Subcutaneous adipose tissue (tissue), 4 donors: ENCODE data around the gene TOM1L1. TPM values are rescaled to one million over a fixed set of nuclear protein-coding genes. Genes with fewer than 3 reads are reported as not detected.

Experiments used
- CTCF ChIP-seq: fragments of 450-650 bp; IDR thresholded peaks from one replicate; pipeline ENCODE4 v1.5.1; 2016; ENCODE audit warnings: low read depth, mild to moderate bottlenecking, control low read depth, antibody characterized with exemption, moderate library complexity
- total RNA-seq, 4 donors: library from RNA; depleted of rRNA; stranded (reverse); fragments of >200 nt; gene quantifications; one replicate each; pipeline ENCODE4 v1.1.0, GENCODE V29; 2016

Gene TOM1L1
- total RNA-seq, 4 donors from 2014 or later: 10.7 to 15.9 (median 12.4) TPM

DNA sequence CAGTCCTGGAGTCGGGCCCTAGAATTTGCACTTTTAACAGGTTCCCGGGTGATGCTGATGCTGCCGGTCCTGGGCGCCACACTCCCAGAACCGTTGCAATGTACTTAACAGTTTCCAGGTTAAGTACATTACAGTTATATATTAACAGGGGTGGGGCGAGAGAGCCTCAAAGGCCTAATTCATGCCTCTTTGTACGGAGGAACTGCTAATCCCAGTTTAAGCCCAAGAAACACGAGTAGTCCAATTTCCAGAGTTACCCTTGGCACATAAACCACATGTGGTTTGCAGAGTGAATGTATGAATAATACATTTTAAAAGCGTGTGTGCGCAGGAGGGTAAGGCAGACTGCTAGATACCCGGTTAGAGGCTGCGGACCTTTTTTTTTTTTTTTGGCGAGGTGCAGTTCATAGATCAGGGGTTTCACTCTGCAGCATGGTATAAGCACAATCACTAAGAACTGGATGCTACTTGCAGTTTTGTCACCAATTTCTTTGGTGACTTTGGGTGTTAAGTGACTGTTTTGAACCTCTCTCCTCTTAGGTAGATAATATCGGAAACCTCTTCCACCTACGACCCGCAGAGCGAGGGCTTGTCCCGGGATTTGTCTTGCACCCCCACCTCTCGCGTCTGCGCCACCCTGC is 67.1 kb downstream of the TOM1L1 start:
- no peak for TF ChIP-seq CTCF

DNA sequence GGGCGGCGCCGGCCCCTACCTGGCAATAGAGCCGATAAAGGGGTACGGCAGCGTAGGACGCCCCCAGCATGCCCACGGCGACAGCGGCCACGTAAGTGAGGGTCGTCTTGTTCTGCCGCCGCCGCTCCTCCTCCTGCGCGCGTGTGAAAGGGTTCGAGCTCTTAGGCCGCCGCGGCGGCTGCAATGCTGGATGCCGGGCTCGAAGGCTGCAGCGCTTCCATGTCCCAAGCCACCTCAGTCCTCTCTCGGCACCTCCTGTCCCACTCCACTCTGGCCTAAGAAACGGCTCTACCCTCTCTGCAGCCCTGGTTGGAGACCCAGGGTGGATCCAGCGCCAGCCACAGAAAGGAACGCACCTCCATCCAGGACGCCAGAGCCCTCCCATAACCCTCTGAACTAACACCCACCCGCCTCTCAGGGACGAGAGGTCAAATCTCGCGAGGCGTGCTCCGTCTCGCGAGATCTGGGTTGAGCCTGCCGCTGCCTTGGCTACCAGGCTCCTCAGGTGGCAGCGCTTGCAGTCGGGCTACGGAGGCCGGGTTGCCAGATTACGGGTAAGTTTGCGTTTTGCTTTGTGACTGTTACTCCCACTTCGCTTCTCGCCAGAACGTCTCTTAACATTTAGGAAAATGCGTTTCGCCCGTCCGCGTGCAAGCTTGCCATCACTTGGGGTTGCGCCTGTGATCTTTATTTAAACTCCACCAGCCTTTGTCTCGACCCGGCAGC is 67.8 kb downstream of the TOM1L1 start, which contains the start of the genes COX11 and STXBP4:
COX11 (minus strand) TSS at position 393 of the 726 bp plus-strand sequence; CDS start at position 385, 8 bp downstream.
STXBP4 (plus strand) TSS at position 504 of the 726 bp plus-strand sequence. CDS start 17,455 bp downstream, outside the sequence.
- TF ChIP-seq CTCF: no peak

GRCh38 chr17:54968988-54969332 is 68.3 kb downstream of the TOM1L1 start:
- no peak for TF ChIP-seq CTCF

DNA sequence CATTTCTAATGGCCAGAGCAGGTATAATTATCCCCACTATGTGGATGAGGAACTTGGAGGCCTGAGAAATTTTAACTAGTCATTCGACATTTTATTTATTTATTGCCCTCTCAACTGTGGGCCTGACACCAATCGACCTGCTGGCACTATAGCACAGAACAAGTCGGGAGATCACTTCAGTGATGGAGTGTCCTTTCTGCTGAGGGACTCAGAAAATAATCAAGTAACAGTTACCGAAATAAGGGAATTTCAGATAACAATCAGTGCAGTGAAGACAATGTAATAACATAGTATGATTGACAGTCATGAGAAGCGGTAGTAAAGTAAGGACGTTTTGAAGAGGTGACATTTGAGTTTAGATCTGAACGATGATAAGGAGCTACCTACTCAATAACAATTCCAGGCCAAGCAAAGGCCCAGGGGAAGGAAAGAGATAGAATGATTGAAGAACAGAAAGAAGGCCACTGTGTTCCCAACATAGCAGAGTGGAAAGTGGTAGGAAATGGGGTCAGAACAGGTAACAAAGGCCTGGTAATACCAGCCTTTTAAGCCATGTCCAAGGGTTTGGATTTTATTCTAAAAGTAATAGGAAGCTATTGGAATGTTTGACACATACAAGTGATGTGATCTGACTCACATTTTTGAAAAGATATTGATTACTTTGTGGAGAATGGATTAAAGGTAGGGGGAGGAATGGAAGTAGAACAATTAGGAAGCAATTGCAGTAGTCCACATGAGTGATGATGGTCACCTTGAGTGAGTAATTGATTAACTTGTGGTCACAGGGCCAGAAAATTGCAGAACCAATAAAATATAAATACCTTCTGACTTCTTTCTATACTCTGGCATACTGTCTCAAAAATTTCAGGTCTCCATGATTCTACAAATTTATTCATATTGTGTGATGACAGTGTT is 69.3 kb downstream of the TOM1L1 start:
- TF ChIP-seq CTCF: no peak

DNA sequence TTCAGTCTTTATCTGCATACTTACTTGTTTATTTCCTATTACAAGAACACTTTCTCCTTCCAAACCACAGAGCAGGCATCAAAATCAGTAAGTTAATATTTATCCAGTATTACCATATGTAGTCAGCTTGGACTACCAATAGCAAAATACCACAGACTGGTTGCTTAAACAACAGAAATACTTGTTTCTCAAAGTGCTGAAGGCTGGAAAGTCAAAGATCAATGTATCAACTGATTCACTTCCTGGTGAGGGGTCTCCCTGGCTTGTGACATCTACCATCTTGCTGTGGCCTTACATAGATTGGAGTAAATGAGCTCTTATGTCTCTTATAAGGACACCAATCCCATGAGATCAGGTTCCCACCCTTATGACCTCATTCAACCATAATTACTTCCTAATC is 70.5 kb downstream of the TOM1L1 start:
- TF ChIP-seq CTCF: no peak

DNA sequence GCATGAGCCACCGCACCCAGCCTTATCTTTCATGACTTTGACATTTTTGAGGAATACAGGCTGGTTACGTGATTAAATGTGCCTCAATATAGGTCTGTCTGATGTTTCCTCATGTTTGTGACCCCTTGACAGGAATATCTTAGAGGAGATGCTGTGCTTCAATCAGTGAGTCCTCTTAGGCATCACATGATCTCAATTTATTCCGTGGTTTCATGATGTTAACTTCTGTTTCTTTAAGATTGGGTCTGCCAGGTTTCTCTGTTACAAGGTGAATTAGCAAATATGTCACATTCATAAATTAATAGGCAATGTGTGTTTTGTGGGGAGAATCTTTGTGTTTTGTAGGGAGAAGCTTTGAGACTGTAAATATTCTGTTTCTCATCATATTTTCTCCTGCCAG is 71.2 kb downstream of the TOM1L1 start:
- TF ChIP-seq CTCF: no peak
